Cardiac muscle cell (in vitro differentiated cells and primary cell): ENCODE measurements around the gene EMC9. TPM values are rescaled to one million over a fixed set of nuclear protein-coding genes. Genes with fewer than 3 reads are reported as not detected.

Source experiments
- DNase-seq, 2 donors: peaks; one replicate each; pipeline versions ENCODE4 v3.0.0 to v3.0.0-alpha.2; 2010 to 2017; ENCODE audit warnings: low read depth in 1 of 2, low spot score in 1 of 2
- H3K27ac ChIP-seq: fragments of 200-600 bp; sonication (generic); 2 replicates; pipeline ENCODE4 v1.5.1; 2016
- H3K27me3 ChIP-seq: fragments of 200-600 bp; sonication (generic); 2 replicates; pipeline ENCODE4 v1.6.0; 2016; ENCODE audit warnings: control low read depth
- H3K36me3 ChIP-seq: fragments of 200-600 bp; sonication (generic); 2 replicates; pipeline ENCODE4 v1.5.1; 2016; ENCODE audit warnings: control low read depth
- H3K4me1 ChIP-seq: fragments of 200-600 bp; sonication (generic); 2 replicates; pipeline ENCODE4 v1.8.1; 2017; ENCODE audit warnings: low read depth, mild to moderate bottlenecking, mixed run types
- H3K4me3 ChIP-seq: fragments of 200-600 bp; sonication (generic); 2 replicates; pipeline ENCODE4 v1.5.1; 2016; ENCODE audit warnings: mild to moderate bottlenecking
- H3K9me3 ChIP-seq: fragments of 200-600 bp; sonication (generic); 2 replicates; pipeline ENCODE4 v1.5.1; 2017; ENCODE audit warnings: low read depth, mild to moderate bottlenecking, control low read depth
- polyA plus RNA-seq: library from polyadenylated mRNA; unstranded; fragments of >200 nt; fragmentation: Nextera tagmentation; extraction: Ambion mirVana; gene quantifications from 2 replicates; pipeline ENCODE4 v1.2.1, GENCODE V29; 2016
- total RNA-seq: library from RNA; depleted of rRNA; stranded (reverse); fragments of >200 nt; gene quantifications from 2 replicates; pipeline ENCODE4 v1.2.3, GENCODE V29; 2016
- TF ChIP-seq, protein P1 (sequence below): IDR thresholded peaks from 2 replicates; pipeline ENCODE4 v1.5.1; 2012; ENCODE audit warnings: low read depth, mild to moderate bottlenecking, low read length

Gene EMC9
- total and polyA plus RNA-seq, 2 experiments from 2014 or later: 69.3 to 82.3 TPM

DNA sequence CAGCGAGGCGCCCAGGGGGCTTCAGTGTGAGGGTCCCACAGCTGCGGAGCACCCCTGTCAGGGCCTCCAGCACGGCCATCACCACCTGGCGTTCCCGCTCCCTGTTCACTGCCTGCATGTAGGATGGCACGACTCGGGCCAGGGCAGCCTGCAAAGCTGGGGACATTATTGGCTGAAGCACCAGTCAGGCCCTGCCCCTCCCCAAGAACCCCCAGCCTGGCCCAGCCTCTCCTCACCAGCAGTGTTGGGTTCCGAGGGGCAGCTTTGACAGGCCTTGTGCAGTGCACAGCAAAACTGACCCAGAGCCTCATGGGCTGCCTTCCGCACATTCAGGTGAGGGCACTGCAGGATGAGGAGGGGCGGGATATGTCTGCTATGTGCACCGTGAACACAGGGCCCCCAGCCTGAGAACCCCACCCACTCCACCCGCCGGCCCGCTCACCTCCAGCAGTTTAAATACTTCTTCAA lies 41.7 kb upstream of the EMC9 start:
- Histone ChIP-seq H3K36me3 (peaks cover 21% of the 10 kb centered on the region), H3K9me3 (no peaks in the 10 kb centered on the region), H3K27ac (no peak overlapping the region), H3K4me3 (no peak overlapping the region), H3K27me3 (no peaks in the 10 kb centered on the region), H3K4me1 (no peaks in the 10 kb centered on the region)
- TF ChIP-seq, protein P1, sequence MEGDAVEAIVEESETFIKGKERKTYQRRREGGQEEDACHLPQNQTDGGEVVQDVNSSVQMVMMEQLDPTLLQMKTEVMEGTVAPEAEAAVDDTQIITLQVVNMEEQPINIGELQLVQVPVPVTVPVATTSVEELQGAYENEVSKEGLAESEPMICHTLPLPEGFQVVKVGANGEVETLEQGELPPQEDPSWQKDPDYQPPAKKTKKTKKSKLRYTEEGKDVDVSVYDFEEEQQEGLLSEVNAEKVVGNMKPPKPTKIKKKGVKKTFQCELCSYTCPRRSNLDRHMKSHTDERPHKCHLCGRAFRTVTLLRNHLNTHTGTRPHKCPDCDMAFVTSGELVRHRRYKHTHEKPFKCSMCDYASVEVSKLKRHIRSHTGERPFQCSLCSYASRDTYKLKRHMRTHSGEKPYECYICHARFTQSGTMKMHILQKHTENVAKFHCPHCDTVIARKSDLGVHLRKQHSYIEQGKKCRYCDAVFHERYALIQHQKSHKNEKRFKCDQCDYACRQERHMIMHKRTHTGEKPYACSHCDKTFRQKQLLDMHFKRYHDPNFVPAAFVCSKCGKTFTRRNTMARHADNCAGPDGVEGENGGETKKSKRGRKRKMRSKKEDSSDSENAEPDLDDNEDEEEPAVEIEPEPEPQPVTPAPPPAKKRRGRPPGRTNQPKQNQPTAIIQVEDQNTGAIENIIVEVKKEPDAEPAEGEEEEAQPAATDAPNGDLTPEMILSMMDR: no peak
- DNase-seq: no peak

DNA sequence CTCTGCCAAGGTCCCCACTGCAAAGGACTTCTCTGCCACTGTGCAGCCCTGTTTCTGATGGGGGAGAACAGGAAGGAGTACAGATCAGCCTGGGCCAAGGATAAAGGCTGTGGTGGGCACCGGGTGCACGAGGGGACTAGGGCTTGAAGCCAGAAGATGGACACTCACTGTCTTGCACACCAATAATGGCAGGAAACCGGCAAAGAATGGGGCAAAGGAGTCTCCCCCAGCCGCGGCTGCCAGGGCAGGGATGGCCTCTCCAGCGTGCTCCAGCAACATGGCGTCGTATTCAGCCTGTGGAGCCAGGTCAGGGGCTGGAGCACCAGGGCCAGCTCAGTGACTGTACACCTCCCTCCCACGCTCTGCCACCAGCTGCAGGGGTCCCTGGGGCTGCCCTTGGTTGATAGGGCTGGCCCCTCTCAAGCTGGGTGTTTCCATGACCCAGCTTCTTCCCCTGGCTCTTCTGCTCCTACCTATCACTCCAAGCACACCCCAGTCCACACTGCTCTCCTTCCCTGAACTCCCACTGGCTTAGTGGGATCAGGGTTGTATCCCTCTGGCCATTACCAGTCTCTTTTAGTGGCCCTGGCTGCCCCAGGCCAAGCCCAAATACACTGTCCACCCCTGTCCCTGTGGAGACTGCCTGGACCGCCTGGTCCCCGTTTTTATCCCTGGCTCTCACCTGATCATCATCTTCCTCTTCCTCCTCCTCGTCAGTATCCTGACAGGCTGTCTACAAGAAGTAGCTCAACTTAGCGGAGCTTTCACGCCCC lies 40.9 kb upstream of the EMC9 start:
- DNase-seq: no peak
- no peak overlapping the region for H3K27ac ChIP-seq
- peaks cover 21% of the 10 kb centered on the region for H3K36me3 ChIP-seq
- H3K4me1 ChIP-seq: no peaks in the 10 kb centered on the region
- no peaks in the 10 kb centered on the region for H3K9me3 ChIP-seq
- H3K27me3 ChIP-seq: no peaks in the 10 kb centered on the region
- TF ChIP-seq, protein P1: no peak
- no peak overlapping the region for H3K4me3 ChIP-seq

DNA sequence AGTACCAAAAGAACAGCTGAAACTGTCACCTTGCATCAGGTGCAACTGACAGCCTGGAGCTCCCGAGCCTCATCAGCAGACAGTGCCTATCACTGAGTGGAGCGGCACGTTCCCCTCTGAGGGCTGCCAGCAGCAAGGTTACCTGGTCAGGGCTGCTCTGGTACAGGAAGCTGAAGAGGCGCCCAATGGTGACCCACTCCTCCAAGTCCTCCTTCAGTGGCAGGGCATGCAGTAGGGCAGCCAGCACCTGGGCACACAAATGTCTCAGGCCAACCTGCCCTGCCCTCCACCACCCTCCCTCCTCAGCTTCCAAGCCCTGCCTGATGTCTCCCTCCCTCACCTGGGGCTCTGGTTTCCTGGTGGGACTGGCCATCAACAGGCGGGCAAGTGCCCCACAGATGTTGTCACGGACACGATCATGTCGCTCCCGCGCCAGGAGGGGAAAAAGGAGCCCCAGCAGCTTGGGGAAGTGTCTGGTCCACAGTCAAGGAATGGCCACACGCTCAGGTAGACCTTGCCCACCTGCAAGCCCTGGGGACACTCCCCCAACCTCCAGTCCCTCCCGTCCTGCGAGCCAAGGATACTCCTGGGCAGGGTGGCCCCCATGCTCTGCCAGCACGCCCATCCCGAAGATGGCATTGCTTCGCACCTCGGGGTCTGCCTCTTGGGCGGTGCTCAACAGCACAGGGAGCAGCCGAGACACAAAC lies 40.1 kb upstream of the EMC9 start:
- DNase-seq: no peak
- H3K9me3 ChIP-seq: no peaks in the 10 kb centered on the region
- no peak overlapping the region for H3K4me3 ChIP-seq
- TF ChIP-seq, protein P1: no peak
- peaks cover 21% of the 10 kb centered on the region for H3K36me3 ChIP-seq
- H3K4me1 ChIP-seq: no peaks in the 10 kb centered on the region
- no peak overlapping the region for H3K27ac ChIP-seq
- H3K27me3 ChIP-seq: no peaks in the 10 kb centered on the region

DNA sequence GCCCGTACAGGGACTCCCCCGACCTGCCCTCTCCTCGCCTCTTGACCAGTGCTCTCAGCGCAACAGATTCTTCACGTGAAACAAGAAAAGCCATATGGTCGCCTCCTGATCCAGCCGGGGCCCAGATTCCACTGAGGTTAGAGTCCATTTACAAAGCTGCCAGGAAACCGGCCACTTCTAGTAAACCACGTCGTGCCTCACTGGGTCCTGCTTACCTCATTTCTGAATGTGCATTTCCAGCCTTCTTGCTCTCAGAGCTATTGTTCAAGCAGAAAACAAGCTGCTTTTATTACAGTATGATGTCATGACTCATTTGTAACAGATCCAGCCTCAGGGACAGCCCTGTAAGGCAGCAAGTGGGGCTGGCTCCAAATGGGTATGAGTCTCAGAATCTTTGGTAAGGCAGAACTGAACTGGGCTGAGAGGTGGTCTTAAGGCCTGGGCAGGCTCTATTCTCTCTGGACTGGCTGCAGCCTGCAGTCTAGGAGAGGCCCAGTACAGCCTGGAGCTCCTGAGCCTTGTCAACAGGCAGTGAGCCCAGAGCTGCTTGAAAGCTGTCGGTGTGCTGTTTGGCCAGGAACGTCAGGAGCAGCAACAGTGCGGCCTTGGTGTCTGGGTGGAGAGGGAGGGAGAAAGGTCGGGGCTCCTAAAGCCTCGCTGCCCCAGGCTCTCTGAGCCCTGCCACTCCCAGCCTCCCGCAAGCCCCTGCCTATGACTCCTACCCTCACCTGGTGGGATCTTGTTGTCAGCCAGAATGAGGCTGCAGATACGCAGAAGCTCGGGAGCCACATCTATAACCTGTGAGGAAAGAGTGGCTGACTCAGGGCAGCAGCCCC lies 38.8 kb upstream of the EMC9 start:
- H3K9me3 ChIP-seq: no peaks in the 10 kb centered on the region
- no peaks in the 10 kb centered on the region for H3K4me1 ChIP-seq
- peak in 1 of 2 donors; percentile 56 for DNase-seq
- H3K27me3 ChIP-seq: no peaks in the 10 kb centered on the region
- H3K27ac ChIP-seq: no peak overlapping the region
- peaks cover 11% of the 10 kb centered on the region for H3K36me3 ChIP-seq
- H3K4me3 ChIP-seq: no peak overlapping the region
- TF ChIP-seq, protein P1: no peak

GRCh38 chr14:24179294-24179960 lies 38.0 kb upstream of the EMC9 start:
- TF ChIP-seq, protein P1: no peak
- no peak overlapping the region for H3K4me3 ChIP-seq
- no peak overlapping the region for H3K27ac ChIP-seq
- H3K9me3 ChIP-seq: no peaks in the 10 kb centered on the region
- H3K27me3 ChIP-seq: no peaks in the 10 kb centered on the region
- no peaks in the 10 kb centered on the region for H3K4me1 ChIP-seq
- DNase-seq: no peak
- H3K36me3 ChIP-seq: peaks cover 11% of the 10 kb centered on the region
